H1 (cell line): ENCODE measurements around the gene SPRING1. TPM values are rescaled to one million over a fixed set of nuclear protein-coding genes. Genes with fewer than 3 reads are reported as not detected.

ENCODE experiments used
- CTCF ChIA-PET: fragments of 300-600 bp; sonication (Branson Sonifier 250); formaldehyde crosslinking; loops from one replicate; lab custom pipeline; 2021; ENCODE audit not compliant: partially characterized antibody; lab: Charles Lee
- POLR2A ChIA-PET: fragments of 300-600 bp; sonication (Branson Sonifier 250); formaldehyde crosslinking; loops from one replicate; lab custom pipeline; 2021; ENCODE audit warnings: inconsistent platforms; ENCODE audit not compliant: partially characterized antibody; lab: Charles Lee
- DNase-seq, 2 experiments: peaks; one replicate each; pipeline versions ENCODE4 v3.0.0 to v3.0.0-alpha.2; 2010 to 2022; ENCODE audit warnings: low spot score in 2 of 2, low read depth in 1 of 2, mixed read lengths in 1 of 2
- FAIRE-seq: peaks from 2 replicates; lab custom pipeline; 2011; peaks lifted over from hg19 to GRCh38; lab: Jason Lieb, UNC
- H2AFZ ChIP-seq: 2 replicates; pipeline ENCODE4 v1.8.1; 2012; ENCODE audit warnings: low read length, inconsistent platforms
- H2AK5ac ChIP-seq: 2 replicates; pipeline ENCODE4 v1.6.1; 2013; ENCODE audit warnings: low read depth, low read length
- H2BK120ac ChIP-seq: replicated peaks from 2 replicates; pipeline ENCODE3; 2013; ENCODE audit warnings: low read depth, low read length, inconsistent platforms
- H2BK12ac ChIP-seq: 2 replicates; pipeline ENCODE4 v1.6.1; 2013; ENCODE audit warnings: low read depth, low read length
- H2BK15ac ChIP-seq: 2 replicates; pipeline ENCODE4 v1.6.1; 2013; ENCODE audit warnings: low read length
- H2BK20ac ChIP-seq: 2 replicates; pipeline ENCODE4 v1.6.1; 2013; ENCODE audit warnings: low read length
- H2BK5ac ChIP-seq: 2 replicates; pipeline ENCODE4 v1.6.1; 2013; ENCODE audit warnings: low read depth, low read length
- H3K14ac ChIP-seq: 2 replicates; pipeline ENCODE4 v1.6.1; 2013; ENCODE audit warnings: inconsistent platforms; ENCODE audit not compliant: insufficient read length
- H3K18ac ChIP-seq: 2 replicates; pipeline ENCODE4 v1.6.1; 2013; ENCODE audit warnings: low read length; ENCODE audit errors: extremely low read depth
- H3K23ac ChIP-seq: 2 replicates; pipeline ENCODE4 v1.6.1; 2013; ENCODE audit warnings: inconsistent platforms; ENCODE audit not compliant: insufficient read length
- H3K23me2 ChIP-seq: 2 replicates; pipeline ENCODE4 v1.6.1; 2013; ENCODE audit warnings: low read depth, low read length
- H3K27ac ChIP-seq: 2 replicates; pipeline ENCODE4 v1.6.1; 2011; ENCODE audit warnings: low read depth, low read length, inconsistent platforms
- H3K27me3 ChIP-seq, 4 experiments: replicated peaks in 1 of 4; 1 replicate in 1 of 4; 2 replicates in 3 of 4; pipeline versions ENCODE4 v1.6.1 to v1.8.1; 2011 to 2013; ENCODE audit warnings: low read length in 3 of 4, mild to moderate bottlenecking in 3 of 4, inconsistent platforms in 2 of 4, mixed read lengths in 2 of 4, moderate library complexity in 1 of 4; ENCODE audit not compliant: control insufficient read depth in 3 of 4, insufficient read depth in 3 of 4; ENCODE audit errors: extremely low read depth in 1 of 4
- H3K36me3 ChIP-seq, 4 experiments: 2 replicates each; pipeline versions ENCODE4 v1.6.1 to v1.8.1; 2011 to 2013; ENCODE audit warnings: mild to moderate bottlenecking in 4 of 4, low read length in 3 of 4, moderate library complexity in 2 of 4, control low read depth in 1 of 4, inconsistent platforms in 1 of 4; ENCODE audit not compliant: insufficient read depth in 4 of 4, control insufficient read depth in 2 of 4
- H3K4ac ChIP-seq: replicated peaks from 2 replicates; pipeline ENCODE3; 2013; ENCODE audit warnings: low read length, low read depth, mixed read lengths, inconsistent platforms; ENCODE audit not compliant: insufficient read length
- H3K4me1 ChIP-seq, 4 experiments: replicated peaks in 1 of 4; 1 replicate in 1 of 4; 2 replicates in 3 of 4; pipeline versions ENCODE4 v1.6.1 to v1.8.1; 2011 to 2013; ENCODE audit warnings: low read length in 3 of 4, inconsistent platforms in 2 of 4, mixed read lengths in 1 of 4; ENCODE audit not compliant: insufficient read depth in 4 of 4, control insufficient read depth in 3 of 4
- H3K4me2 ChIP-seq, 2 experiments: 2 replicates each; pipeline versions ENCODE4 v1.6.1 to v1.8.1; 2011 to 2013; ENCODE audit warnings: low read depth in 2 of 2, low read length in 2 of 2, control low read depth in 1 of 2, inconsistent platforms in 1 of 2, mild to moderate bottlenecking in 1 of 2; ENCODE audit not compliant: insufficient read depth in 1 of 2
- H3K4me3 ChIP-seq, 4 experiments: fragments of 200-600, 300-600 bp in 1 of 4; sonication (generic), shearing (Covaris generic), sonication (Bioruptor Twin) in 1 of 4; 2 replicates each; pipeline versions ENCODE4 v1.5.1 to v1.8.1; 2011 to 2016; ENCODE audit warnings: low read length in 4 of 4, low read depth in 3 of 4, control low read depth in 2 of 4, inconsistent platforms in 2 of 4, mild to moderate bottlenecking in 2 of 4, mixed read lengths in 1 of 4, moderate library complexity in 1 of 4; ENCODE audit not compliant: insufficient read depth in 2 of 4; ENCODE audit errors: extremely low read depth in 1 of 4
- H3K56ac ChIP-seq: replicated peaks from 2 replicates; pipeline ENCODE3; 2013; ENCODE audit warnings: low read depth, mild to moderate bottlenecking, mixed read lengths, low read length, inconsistent platforms; ENCODE audit not compliant: insufficient read length
- H3K79me1 ChIP-seq: 2 replicates; pipeline ENCODE4 v1.6.1; 2013; ENCODE audit warnings: low read depth, low read length, control low read depth
- H3K79me2 ChIP-seq, 2 experiments: 2 replicates each; pipeline versions ENCODE4 v1.6.1 to v1.8.1; 2012 to 2013; ENCODE audit warnings: low read length in 2 of 2, mild to moderate bottlenecking in 2 of 2, inconsistent platforms in 1 of 2; ENCODE audit not compliant: insufficient read depth in 2 of 2, control insufficient read depth in 1 of 2
- H3K9ac ChIP-seq, 4 experiments: replicated peaks in 1 of 4; 1 replicate in 1 of 4; 2 replicates in 3 of 4; pipeline versions ENCODE4 v1.6.1 to v1.8.1; 2011 to 2013; ENCODE audit warnings: low read depth in 3 of 4, low read length in 3 of 4, control low read depth in 2 of 4, mild to moderate bottlenecking in 2 of 4, moderate library complexity in 2 of 4, inconsistent platforms in 1 of 4; ENCODE audit errors: extremely low read depth in 1 of 4
- H3K9me3 ChIP-seq, 2 experiments: 2 replicates each; pipeline versions ENCODE4 v1.6.1 to v1.8.1; 2012 to 2013; ENCODE audit warnings: mild to moderate bottlenecking in 2 of 2, moderate library complexity in 2 of 2, control low read depth in 1 of 2, inconsistent platforms in 1 of 2, low read depth in 1 of 2, low read length in 1 of 2, mixed read lengths in 1 of 2; ENCODE audit not compliant: insufficient read depth in 2 of 2
- H4K20me1 ChIP-seq, 2 experiments: replicated peaks in 1 of 2; 2 replicates each; pipeline versions ENCODE3 to v1.8.1; 2011 to 2013; ENCODE audit warnings: inconsistent platforms in 2 of 2, low read length in 2 of 2, mild to moderate bottlenecking in 1 of 2; ENCODE audit not compliant: insufficient read depth in 2 of 2, control insufficient read depth in 1 of 2
- H4K5ac ChIP-seq: 2 replicates; pipeline ENCODE4 v1.6.1; 2013; ENCODE audit warnings: low read length, low read depth, mixed read lengths, inconsistent platforms; ENCODE audit not compliant: insufficient read length
- H4K8ac ChIP-seq: 2 replicates; pipeline ENCODE4 v1.8.0; 2013; ENCODE audit warnings: mild to moderate bottlenecking, moderate library complexity, low read length, inconsistent platforms; ENCODE audit not compliant: insufficient read depth; ENCODE audit errors: extremely low read depth
- H4K91ac ChIP-seq: replicated peaks from 2 replicates; pipeline ENCODE3; 2013; ENCODE audit warnings: low read length, mixed read lengths, inconsistent platforms; ENCODE audit not compliant: insufficient read length
- GTF2F1 ChIP-seq: IDR thresholded peaks from 2 replicates; pipeline ENCODE4 v1.6.1; 2012; ENCODE audit warnings: low read depth, low read length, improper control_type of control experiment, borderline replicate concordance
- KDM5A ChIP-seq: fragments of 200-600 bp; IDR thresholded peaks from 2 replicates; pipeline ENCODE4 v1.7.1; 2012; ENCODE audit warnings: mild to moderate bottlenecking, low read length, inconsistent platforms, mixed read lengths
- RFX5 ChIP-seq: IDR thresholded peaks from 2 replicates; pipeline ENCODE4 v1.6.1; 2011; ENCODE audit warnings: low read depth, low read length, improper control_type of control experiment, borderline replicate concordance
- WGBS, 2 experiments: shearing (Covaris generic) in 1 of 2; methylation state at CpG; one replicate each; pipeline versions ENCODE4 v1.1.6 to v1.1.7; 2013 to 2015; ENCODE audit warnings: low lambda C conversion rate in 2 of 2, mixed read lengths in 2 of 2, inconsistent platforms in 1 of 2, low coverage in 1 of 2, missing lambda C conversion rate in 1 of 2; ENCODE audit not compliant: insufficient replicate concordance in 2 of 2, insufficient coverage in 1 of 2, insufficient read length in 1 of 2; ENCODE audit errors: extremely low coverage in 1 of 2, missing lambda C conversion rate in 1 of 2; 5-methylcytosine and 5-hydroxymethylcytosine counted together
- polyA plus RNA-seq, 7 experiments: library from polyadenylated mRNA; depleted of rRNA in 3 of 7; stranded (reverse) in 5 of 7; unstranded in 2 of 7; fragments of >200 nt in 5 of 7; fragments of 200-250 nt in 2 of 7; gene quantifications; 1 replicate in 5 of 7; 2 replicates in 1 of 7; 4 replicates in 1 of 7; pipeline versions ENCODE4 v1.2.1 to v1.2.3, GENCODE V29; 2011 to 2013; ENCODE audit warnings: missing spikeins in 2 of 7, mixed read lengths in 2 of 7
- total RNA-seq: library from RNA; stranded (reverse); fragmentation: NEBNext Ultra II Directional; extraction: Animal tissue kit (Norgen Biotek cat#: 25700); gene quantifications from 2 replicates; pipeline ENCODE4 v1.2.1, GENCODE V29; 2021

The SPRING1 gene
- total and polyA plus RNA-seq, 2 of the 8 experiments (the other 6 are each of a cell fraction or from before 2014, with no cell fraction given): 14.3 to 46.5 TPM

DNA sequence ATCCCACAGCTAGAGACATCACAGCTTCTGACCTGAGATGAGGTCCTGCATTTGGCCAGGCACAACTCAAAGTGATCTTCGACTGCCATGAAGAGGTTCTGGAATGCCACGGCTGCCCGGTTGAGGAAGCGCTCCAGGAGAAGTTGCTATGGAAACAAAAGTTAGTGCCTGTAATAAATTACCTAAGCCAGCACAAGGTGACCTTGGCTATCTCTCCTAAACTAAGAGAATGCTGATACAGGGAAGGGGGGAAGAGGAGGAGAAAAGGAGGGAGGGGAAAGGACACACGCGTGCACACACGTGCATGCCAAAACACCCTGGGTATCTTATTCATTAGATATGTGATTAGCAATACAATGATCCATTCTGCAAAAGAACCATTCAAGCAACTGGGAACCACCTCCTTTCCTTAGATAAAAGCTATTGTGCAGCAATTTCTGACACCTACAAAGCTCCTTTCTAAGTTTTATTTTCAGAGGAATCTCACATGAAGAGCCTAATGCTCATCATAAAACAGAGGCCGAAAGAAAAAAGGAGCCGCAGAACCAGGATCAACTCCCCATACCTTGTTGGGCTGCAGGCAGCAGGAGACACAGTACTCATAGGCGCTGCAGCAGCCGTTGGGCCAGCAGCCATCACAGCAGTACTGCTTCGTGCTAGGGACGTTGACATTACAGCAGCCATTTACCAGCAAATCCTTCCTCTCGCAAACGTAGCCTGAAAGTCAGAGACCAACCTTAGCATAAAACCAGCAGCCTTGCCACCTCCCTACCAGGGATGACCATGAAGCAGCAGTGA is 17.9 kb downstream of the SPRING1 start:
- ChIA-PET CTCF (interaction anchor here (0.6 to 3.9 kb wide), 4 partner anchors 11 to 219 kb away, joined by 3 to 15 read pairs (median 6); no protein-coding TSS in a partner anchor), POLR2A (interaction anchor here (1.3 to 2.0 kb wide), 2 partner anchors 11 to 18 kb away, joined by 4 to 9 read pairs; partner anchors contain the start of genes RNFT2 and SPRING1)

More for the DNA sequence above, 17.9 kb downstream of the SPRING1 start:
- Histone ChIP-seq H2BK12ac (0 out of 2 replicates have a peak overlapping the region, but pooled peaks have one; percentile 4), H3K23ac (no peak overlapping the region), H3K79me2 (0 out of 4 replicates have a peak, but pooled peaks cover 0 to 5% of the 10 kb centered on the region in 2 experiments), H3K4me2 (no peak overlapping the region), H4K8ac (no peak overlapping the region), H2BK5ac (0 out of 2 replicates have a peak overlapping the region, but pooled peaks have one; percentile 13), H4K5ac (no peak overlapping the region), H3K56ac (no peak overlapping the region), H2AFZ (no peak overlapping the region), H3K79me1 (no peaks in the 10 kb centered on the region), H2BK15ac (no peak overlapping the region), H3K27ac (no peak overlapping the region), H2BK120ac (no peak overlapping the region), H3K18ac (no peak overlapping the region), H3K9ac (no peak overlapping the region; a peak in 1 of 7 replicates), H4K20me1 (peaks cover 7% of the 10 kb centered on the region in 2 experiments), H3K23me2 (no peaks in the 10 kb centered on the region), H3K4ac (no peak overlapping the region), H3K4me1 (peaks cover 0 to 8% (median 1%) of the 10 kb centered on the region in 4 experiments; a peak in 2 of 7 replicates), H3K4me3 (no peak overlapping the region), H3K36me3 (peaks cover 7 to 45% (median 8%) of the 10 kb centered on the region in 4 experiments; a peak in 7 of 8 replicates), H2BK20ac (no peak overlapping the region), H3K27me3 (no peaks in the 10 kb centered on the region), H2AK5ac (no peak overlapping the region), H3K9me3 (no peaks in the 10 kb centered on the region), H3K14ac (no peak overlapping the region), H4K91ac (no peak overlapping the region)
- WGBS, 2 experiments: 92% methylated on average over 15 of the region's 15 CpGs; no CpG with 5 or more reads in 1 of the 2 experiments
- TF ChIP-seq KDM5A: no peak
- TF ChIP-seq RFX5: no peak
- no peak for TF ChIP-seq GTF2F1
- no peak for DNase-seq
- no peak for FAIRE-seq
